ENCODE results near the gene LAMP5.

- TF ChIP-seq CTCF (IDR thresholded peaks at IDR 0.05 in 4 of 5, conservative IDR thresholded peaks at IDR 0.05 in 1 of 5): no peak
- TF ChIP-seq POLR2A (IDR thresholded peaks at IDR 0.05): no peak
These were observed 59.8 kb downstream of the LAMP5 start for GRCh38 chr20:9574181-9574580.
